Measurements from ENCODE around the gene CCR6.

Gene CCR6

GRCh38 chr6:167113935-167114910 lies 8.7 kb upstream of the CCR6 start:
- H3K4me3 Mint-ChIP-seq = no peak overlapping the region
- H3K4me1 Mint-ChIP-seq = peaks cover 33% of the 10 kb centered on the region
- TF ChIP-seq CTCF (IDR thresholded peaks at IDR 0.05; ENCODE audit: unreplicated experiment in 3 of 3) = no peak
- H3K36me3 Mint-ChIP-seq (ENCODE audit: low read depth) = no peaks in the 10 kb centered on the region
- peaks cover 7% of the 10 kb centered on the region for H3K27me3 Mint-ChIP-seq (ENCODE audit: low read depth)
- H3K27ac Mint-ChIP-seq = peak overlapping the region in 1 of 3 experiments; percentile 6
- no peaks in the 10 kb centered on the region for H3K9me3 Mint-ChIP-seq

GRCh38 chr6:167115054-167115453 lies 7.8 kb upstream of the CCR6 start:
- Mint-ChIP-seq H3K9me3 (no peaks in the 10 kb centered on the region), H3K27me3 (ENCODE audit: low read depth) (peaks cover 7% of the 10 kb centered on the region), H3K4me3 (no peak overlapping the region), H3K4me1 (peaks cover 28% of the 10 kb centered on the region), H3K27ac (no peak overlapping the region), H3K36me3 (ENCODE audit: low read depth) (no peaks in the 10 kb centered on the region)
- TF ChIP-seq CTCF (IDR thresholded peaks at IDR 0.05; ENCODE audit: unreplicated experiment in 3 of 3) = no peak

GRCh38 chr6:167116109-167116837 lies 6.6 kb upstream of the CCR6 start:
- Mint-ChIP-seq H3K27ac (peak overlapping the region in 2 of 3 experiments; percentile 16 to 85), H3K36me3 (ENCODE audit: low read depth) (no peaks in the 10 kb centered on the region), H3K9me3 (no peaks in the 10 kb centered on the region), H3K4me1 (peaks cover 25% of the 10 kb centered on the region), H3K4me3 (peak overlapping the region in 2 of 3 experiments; percentile 14), H3K27me3 (ENCODE audit: low read depth) (peaks cover 10% of the 10 kb centered on the region)
- TF ChIP-seq CTCF (IDR thresholded peaks at IDR 0.05; ENCODE audit: unreplicated experiment in 3 of 3) = no peak

- Mint-ChIP-seq H3K27me3 (ENCODE audit: low read depth) (peaks cover 13% of the 10 kb centered on the region), H3K9me3 (no peaks in the 10 kb centered on the region), H3K36me3 (ENCODE audit: low read depth) (no peaks in the 10 kb centered on the region), H3K27ac (no peak overlapping the region), H3K4me3 (no peak overlapping the region), H3K4me1 (peaks cover 25% of the 10 kb centered on the region)
- TF ChIP-seq CTCF (IDR thresholded peaks at IDR 0.05; ENCODE audit: unreplicated experiment in 3 of 3) = no peak
These were observed 6.1 kb upstream of the CCR6 start for GRCh38 chr6:167116838-167117228.

GRCh38 chr6:167118006-167118405 lies 4.9 kb upstream of the CCR6 start:
- Mint-ChIP-seq H3K9me3 (no peaks in the 10 kb centered on the region), H3K4me3 (no peak overlapping the region), H3K27ac (no peak overlapping the region), H3K27me3 (ENCODE audit: low read depth) (peaks cover 11% of the 10 kb centered on the region), H3K36me3 (ENCODE audit: low read depth) (no peaks in the 10 kb centered on the region), H3K4me1 (peaks cover 25% of the 10 kb centered on the region)
- no peak for TF ChIP-seq CTCF (IDR thresholded peaks at IDR 0.05; ENCODE audit: unreplicated experiment in 3 of 3)
